ENCODE measurements around the gene INSYN1.
A peak's percentile ranks its signal among the peaks of the same experiment; 100 is the strongest.

INSYN1 gene

GRCh38 chr15:73771385-73772045, 18.4 kb upstream of the INSYN1 start:
- no peak for DNase-seq

- DNase-seq, result no peak
Observed at GRCh38 chr15:73770050-73770449, 16.9 kb upstream of the INSYN1 start.

DNA sequence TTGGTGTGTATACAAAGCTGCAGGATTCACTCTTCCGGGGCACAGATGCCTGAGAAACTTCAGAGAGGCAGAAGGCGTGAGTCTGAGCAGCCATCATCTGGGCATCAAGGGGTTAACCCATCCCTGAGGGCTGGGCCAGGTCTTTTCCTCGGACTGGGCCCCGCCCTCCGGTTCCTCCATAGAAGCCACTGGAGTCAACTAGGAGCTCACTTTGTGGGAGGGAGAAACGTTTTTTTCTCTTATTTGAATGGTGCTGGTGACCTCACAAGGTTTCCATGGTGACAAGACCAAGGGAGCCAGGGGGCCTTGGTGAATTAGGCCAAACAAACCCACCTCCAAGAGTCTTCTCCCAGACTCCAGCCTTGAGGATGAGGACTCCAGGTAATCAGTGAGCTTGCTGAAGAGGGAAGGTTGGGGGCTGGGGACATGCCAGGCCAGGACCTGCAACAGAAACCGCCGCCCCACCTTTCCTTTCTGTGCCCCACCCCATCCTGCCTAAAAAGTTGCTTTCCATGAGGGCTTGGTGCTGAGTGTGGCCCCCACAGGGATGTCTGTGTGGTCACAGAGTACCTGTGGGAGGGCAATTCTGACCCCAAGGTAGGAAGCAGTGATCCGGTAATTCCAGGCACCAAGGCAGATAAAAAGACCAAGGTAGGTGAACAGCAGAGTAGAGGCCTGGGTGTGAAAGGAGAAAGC, 14.8 kb upstream of the INSYN1 start:
- DNase-seq, result no peak

GRCh38 chr15:73766598-73766997, 13.4 kb upstream of the INSYN1 start:
- no peak for DNase-seq

GRCh38 chr15:73765778-73766177, 12.6 kb upstream of the INSYN1 start:
- DNase-seq, result no peak

GRCh38 chr15:73763931-73764330, 10.8 kb upstream of the INSYN1 start:
- DNase-seq, result no peak

GRCh38 chr15:73760330-73761329, 7.5 kb upstream of the INSYN1 start:
- no peak for DNase-seq

DNA sequence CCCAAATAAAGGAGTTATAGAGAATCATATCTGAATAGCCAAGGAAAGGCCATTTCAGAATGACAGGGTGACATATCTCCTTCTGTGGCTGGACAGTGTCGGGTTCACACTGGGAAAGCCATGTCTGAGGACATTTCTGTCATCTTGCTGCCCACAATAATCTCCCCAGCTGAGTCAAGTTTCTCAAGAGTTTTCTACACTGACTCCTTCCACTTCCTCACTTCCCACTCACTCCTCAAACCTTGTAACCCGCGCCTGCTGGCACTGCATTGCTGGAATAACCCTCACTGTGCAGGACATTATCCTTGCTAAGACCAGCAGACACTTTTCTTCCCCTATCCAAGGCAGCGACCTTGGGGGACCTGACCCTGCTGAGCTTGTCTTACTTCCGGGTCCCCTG, 5.3 kb upstream of the INSYN1 start:
- no peak for DNase-seq

DNA sequence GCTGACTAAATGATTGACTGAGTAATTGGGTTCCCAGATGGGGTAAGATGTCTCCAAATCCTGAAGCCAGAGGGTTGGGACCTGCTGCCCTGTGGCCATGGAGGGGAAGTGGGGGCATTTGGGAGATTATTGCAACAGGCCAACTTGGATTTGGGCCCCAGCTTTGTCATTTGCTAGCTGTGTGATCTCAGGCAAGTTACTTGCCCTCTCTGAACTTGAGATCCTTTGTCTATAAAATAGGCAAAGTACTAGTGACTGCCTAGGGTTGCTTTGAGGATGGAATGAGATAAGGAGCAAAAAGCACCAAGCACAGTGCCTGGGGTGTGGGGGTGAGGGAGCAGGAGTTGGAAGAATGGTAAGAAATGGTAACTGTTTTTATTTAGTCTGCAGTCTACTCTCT, 4.4 kb upstream of the INSYN1 start:
- DNase-seq, result no peak

- no peak for DNase-seq
Observed at GRCh38 chr15:73756947-73757513, 3.9 kb upstream of the INSYN1 start.

DNA sequence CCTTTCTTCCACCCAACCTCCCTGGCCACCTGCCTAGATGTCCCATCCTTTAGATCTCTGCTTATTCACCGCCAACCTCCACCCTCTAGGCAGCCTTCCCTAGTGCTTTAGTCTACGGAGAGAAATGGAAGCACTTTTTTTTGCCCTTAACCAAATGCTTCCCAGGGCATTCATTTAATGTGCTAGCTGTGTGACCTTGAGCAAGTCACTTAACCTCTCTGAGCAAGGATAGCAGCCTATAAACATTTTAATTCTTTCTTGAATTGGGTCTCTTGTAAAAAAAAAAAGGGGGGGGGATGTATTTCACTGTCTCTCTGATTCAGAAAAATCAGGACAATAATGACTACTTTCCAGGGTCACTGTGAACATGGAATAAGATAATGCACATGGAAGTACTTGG, 3.2 kb upstream of the INSYN1 start:
- DNase-seq, result no peak

DNA sequence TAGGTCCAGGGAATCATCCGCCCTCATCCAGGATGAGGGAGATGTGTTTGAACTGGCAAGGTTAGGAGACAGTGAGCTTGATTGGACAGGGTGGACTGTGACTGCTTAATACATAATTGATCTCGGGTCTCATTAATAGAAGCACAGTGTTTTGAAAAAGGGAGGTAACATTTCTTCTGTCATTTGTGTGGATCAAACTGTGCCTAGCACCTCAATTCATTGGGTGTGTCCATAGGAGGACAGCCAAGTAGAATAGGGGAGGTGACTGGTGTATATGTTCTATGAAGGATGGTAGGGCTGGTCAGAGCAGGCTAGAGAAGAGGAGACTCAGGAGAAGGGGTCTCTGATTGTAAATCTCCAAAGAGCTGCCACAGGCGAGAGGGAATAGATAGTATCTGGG, 2.8 kb upstream of the INSYN1 start:
- DNase-seq, result no peak

DNA sequence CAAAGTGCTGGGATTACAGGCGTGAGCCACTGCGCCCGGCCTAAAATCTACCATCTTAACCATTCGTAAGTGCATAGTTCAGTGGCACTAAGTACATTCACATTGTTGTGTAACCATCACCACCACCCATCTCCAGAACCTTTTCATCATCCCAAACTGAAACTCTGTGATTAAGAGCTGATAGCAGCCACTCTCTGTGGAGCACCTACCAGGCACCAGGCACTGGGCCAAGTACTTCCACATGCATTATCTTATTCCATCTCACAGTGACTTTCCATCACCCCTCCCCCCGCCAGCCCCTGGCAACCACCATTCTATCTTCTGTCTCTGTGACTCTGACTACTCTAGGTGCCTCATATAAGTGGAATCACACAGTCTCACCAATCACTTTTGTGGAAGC, 2.3 kb upstream of the INSYN1 start:
- DNase-seq, result peak; percentile 7

DNA sequence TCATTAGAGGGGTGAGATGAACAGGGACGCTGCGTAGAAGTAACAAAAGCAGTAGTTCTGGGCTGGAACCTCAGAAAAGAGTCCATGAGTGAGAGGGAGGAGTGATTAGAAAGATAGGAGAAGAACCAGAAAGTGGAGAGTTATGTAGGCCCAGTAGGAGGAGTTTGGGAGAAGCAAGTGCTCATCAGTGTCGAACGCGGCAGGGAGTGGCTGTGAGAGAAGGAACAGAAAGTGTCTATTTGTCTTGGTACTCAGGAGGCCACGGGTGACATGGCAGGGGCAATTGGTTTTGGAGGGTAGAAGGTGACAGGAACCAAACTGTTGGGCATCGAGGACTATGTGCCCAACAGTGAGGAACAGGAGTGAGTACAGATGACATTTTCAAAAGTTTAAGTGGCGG, 1.3 kb upstream of the INSYN1 start:
- no peak for DNase-seq

GRCh38 chr15:73752806-73753193, 351 bp downstream of the INSYN1 start:
- DNase-seq, result peak; percentile 8

- no peak for DNase-seq
Observed at GRCh38 chr15:73751899-73752805, 999 bp downstream of the INSYN1 start.

GRCh38 chr15:73751511-73751898, 1.6 kb downstream of the INSYN1 start:
- DNase-seq, result no peak

DNA sequence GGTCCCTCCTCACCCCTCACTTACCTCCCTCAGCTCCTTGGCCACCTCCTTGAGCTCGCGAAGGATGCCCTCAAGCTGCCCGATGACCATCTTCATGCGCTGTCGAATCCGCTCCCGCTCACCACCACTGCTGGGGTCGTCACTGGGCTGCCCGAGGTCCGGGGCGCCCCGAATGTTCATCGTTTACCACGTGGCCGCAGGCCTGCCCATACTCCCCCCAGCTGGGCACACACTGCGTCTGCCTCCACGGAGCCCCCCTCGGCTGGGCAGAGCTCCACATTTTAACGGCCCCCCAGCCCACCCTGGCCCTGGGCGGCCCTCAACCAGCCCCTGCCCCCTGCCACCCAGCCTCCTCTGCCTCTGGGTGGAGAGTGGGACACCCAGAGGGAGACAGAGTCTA, 2.2 kb downstream of the INSYN1 start:
- no peak for DNase-seq

GRCh38 chr15:73750438-73750837, 2.7 kb downstream of the INSYN1 start:
- DNase-seq, result no peak

DNA sequence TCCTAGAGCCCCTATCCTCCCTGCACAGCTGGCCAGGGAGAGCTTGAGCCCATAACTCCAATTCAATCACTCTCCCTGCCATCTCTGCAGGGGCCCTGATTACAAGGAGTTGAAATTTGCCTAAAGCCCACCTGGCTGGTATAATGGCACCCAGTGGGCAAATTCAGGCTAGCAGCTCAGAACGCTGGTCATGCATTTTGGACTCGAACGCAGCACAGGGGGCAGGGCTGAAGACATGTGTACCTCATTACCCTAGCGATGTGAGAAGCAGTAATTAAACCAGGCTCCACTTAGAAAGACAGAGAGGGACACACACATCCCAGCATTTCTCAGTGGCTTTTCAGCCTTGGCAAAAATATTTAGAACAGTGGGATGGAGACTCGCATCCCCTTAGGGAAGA, 3.2 kb downstream of the INSYN1 start:
- no peak for DNase-seq

- no peak for DNase-seq
Observed at GRCh38 chr15:73749533-73749932, 3.6 kb downstream of the INSYN1 start.

GRCh38 chr15:73748730-73749129, 4.4 kb downstream of the INSYN1 start:
- no peak for DNase-seq

Measured in fibroblast of skin of right quadriceps (primary cell).